ENCODE measurements around the gene ACTMAP. TPM values are rescaled to one million over a fixed set of nuclear protein-coding genes. Genes with fewer than 3 reads are reported as not detected.

The ACTMAP gene
- total RNA-seq, 1 donor from 2014 or later, result 25.1 TPM

GRCh38 chr19:40714441-40715299 lies 35.6 kb downstream of the ACTMAP start:
- Mint-ChIP-seq H3K4me1 (peaks cover 48% of the 10 kb centered on the region), H3K27me3 (ENCODE audit: low read depth) (no peaks in the 10 kb centered on the region), H3K4me3 (peak overlapping the region; percentile 97), H3K36me3 (ENCODE audit: low read depth) (peaks cover 2% of the 10 kb centered on the region), H3K9me3 (no peaks in the 10 kb centered on the region), H3K27ac (ENCODE audit: unreplicated experiment) (peak overlapping the region; percentile 97)
- TF ChIP-seq, protein P1, sequence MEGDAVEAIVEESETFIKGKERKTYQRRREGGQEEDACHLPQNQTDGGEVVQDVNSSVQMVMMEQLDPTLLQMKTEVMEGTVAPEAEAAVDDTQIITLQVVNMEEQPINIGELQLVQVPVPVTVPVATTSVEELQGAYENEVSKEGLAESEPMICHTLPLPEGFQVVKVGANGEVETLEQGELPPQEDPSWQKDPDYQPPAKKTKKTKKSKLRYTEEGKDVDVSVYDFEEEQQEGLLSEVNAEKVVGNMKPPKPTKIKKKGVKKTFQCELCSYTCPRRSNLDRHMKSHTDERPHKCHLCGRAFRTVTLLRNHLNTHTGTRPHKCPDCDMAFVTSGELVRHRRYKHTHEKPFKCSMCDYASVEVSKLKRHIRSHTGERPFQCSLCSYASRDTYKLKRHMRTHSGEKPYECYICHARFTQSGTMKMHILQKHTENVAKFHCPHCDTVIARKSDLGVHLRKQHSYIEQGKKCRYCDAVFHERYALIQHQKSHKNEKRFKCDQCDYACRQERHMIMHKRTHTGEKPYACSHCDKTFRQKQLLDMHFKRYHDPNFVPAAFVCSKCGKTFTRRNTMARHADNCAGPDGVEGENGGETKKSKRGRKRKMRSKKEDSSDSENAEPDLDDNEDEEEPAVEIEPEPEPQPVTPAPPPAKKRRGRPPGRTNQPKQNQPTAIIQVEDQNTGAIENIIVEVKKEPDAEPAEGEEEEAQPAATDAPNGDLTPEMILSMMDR (conservative IDR thresholded peaks at IDR 0.05), result no peak
- peak; percentile 91 for DNase-seq (ENCODE audit: low read depth, low spot score)

- H3K27me3 Mint-ChIP-seq (ENCODE audit: low read depth), result no peaks in the 10 kb centered on the region
- TF ChIP-seq, protein P1 (conservative IDR thresholded peaks at IDR 0.05), result no peak
- no peak for DNase-seq (ENCODE audit: low read depth, low spot score)
- peaks cover 41% of the 10 kb centered on the region for H3K4me1 Mint-ChIP-seq
- H3K4me3 Mint-ChIP-seq, result peak overlapping the region; percentile 70
- peaks cover 2% of the 10 kb centered on the region for H3K36me3 Mint-ChIP-seq (ENCODE audit: low read depth)
- H3K27ac Mint-ChIP-seq (ENCODE audit: unreplicated experiment), result no peak overlapping the region
- H3K9me3 Mint-ChIP-seq, result no peaks in the 10 kb centered on the region
Observed at GRCh38 chr19:40713939-40714338, 36.3 kb downstream of the ACTMAP start.

DNA sequence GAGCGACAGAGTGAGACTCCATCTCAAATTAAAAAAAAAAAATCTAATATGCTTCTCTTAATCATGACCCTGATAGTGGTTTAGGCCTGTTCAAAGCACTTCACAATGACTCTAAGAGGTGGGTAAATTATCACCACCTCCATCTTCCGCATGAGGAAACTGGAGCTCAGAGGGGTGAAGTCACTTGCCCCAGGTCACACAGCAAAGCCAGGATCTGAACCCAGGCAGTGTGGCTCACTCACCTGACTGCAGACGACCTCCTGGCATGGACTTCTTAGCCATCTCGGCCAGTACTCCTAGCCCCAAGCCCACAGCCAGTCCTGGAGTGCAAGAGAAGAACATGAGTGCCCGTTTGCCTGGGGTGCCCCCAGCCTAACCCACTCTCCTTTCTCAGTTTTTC lies 40.5 kb downstream of the ACTMAP start:
- TF ChIP-seq, protein P1 (conservative IDR thresholded peaks at IDR 0.05), result no peak
- H3K27ac Mint-ChIP-seq (ENCODE audit: unreplicated experiment), result no peak overlapping the region
- peaks cover 9% of the 10 kb centered on the region for H3K4me1 Mint-ChIP-seq
- H3K9me3 Mint-ChIP-seq, result no peaks in the 10 kb centered on the region
- no peaks in the 10 kb centered on the region for H3K27me3 Mint-ChIP-seq (ENCODE audit: low read depth)
- DNase-seq (ENCODE audit: low read depth, low spot score), result no peak
- H3K36me3 Mint-ChIP-seq (ENCODE audit: low read depth), result peaks cover 2% of the 10 kb centered on the region
- H3K4me3 Mint-ChIP-seq, result no peak overlapping the region

GRCh38 chr19:40707615-40708014 lies 42.7 kb downstream of the ACTMAP start:
- H3K27me3 Mint-ChIP-seq (ENCODE audit: low read depth), result no peaks in the 10 kb centered on the region
- DNase-seq (ENCODE audit: low read depth, low spot score), result no peak
- TF ChIP-seq, protein P1 (conservative IDR thresholded peaks at IDR 0.05), result no peak
- no peak overlapping the region for H3K4me3 Mint-ChIP-seq
- H3K9me3 Mint-ChIP-seq, result no peaks in the 10 kb centered on the region
- peaks cover 6% of the 10 kb centered on the region for H3K4me1 Mint-ChIP-seq
- peaks cover 7% of the 10 kb centered on the region for H3K36me3 Mint-ChIP-seq (ENCODE audit: low read depth)
- H3K27ac Mint-ChIP-seq (ENCODE audit: unreplicated experiment), result no peak overlapping the region

GRCh38 chr19:40705950-40706619 lies 44.2 kb downstream of the ACTMAP start:
- Mint-ChIP-seq H3K4me3 (no peak overlapping the region), H3K27ac (ENCODE audit: unreplicated experiment) (no peak overlapping the region)
- TF ChIP-seq, protein P1 (conservative IDR thresholded peaks at IDR 0.05), result no peak

More at GRCh38 chr19:40705950-40706619, 44.2 kb downstream of the ACTMAP start:
- no peak for DNase-seq (ENCODE audit: low read depth, low spot score)
- Mint-ChIP-seq H3K36me3 (ENCODE audit: low read depth) (peaks cover 11% of the 10 kb centered on the region), H3K9me3 (no peaks in the 10 kb centered on the region), H3K4me1 (peaks cover 6% of the 10 kb centered on the region), H3K27me3 (ENCODE audit: low read depth) (no peaks in the 10 kb centered on the region)

Measured in neural crest cell (in vitro differentiated cells).